GM21447 (cell line): Measurements from ENCODE around the gene PINLYP.
"Not testable (repeated sequence)": the region's sequence is repeated elsewhere in the genome, so short reads cannot be mapped to it uniquely, and the experiment has no call there.

ENCODE experiments used
- ATAC-seq: cut with Tn5 transposase; IDR thresholded peaks from one replicate; pipeline ENCODE4 v1.9.1; 2021; ENCODE audit not compliant: unreplicated experiment

The PINLYP gene

GRCh38 chr19:43575955-43576878, 616 bp downstream of the PINLYP start:
- no peak for ATAC-seq

- no peak for ATAC-seq
These were observed 3.2 kb downstream of the PINLYP start for GRCh38 chr19:43578787-43579186.

- ATAC-seq, result no peak
These were observed 5.9 kb downstream of the PINLYP start for GRCh38 chr19:43581467-43581866.

GRCh38 chr19:43582495-43582894, 6.9 kb downstream of the PINLYP start:
- no peak for ATAC-seq

- ATAC-seq, result no peak
These were observed 8.9 kb downstream of the PINLYP start for GRCh38 chr19:43584484-43584883.

GRCh38 chr19:43586346-43586745, 10.7 kb downstream of the PINLYP start:
- ATAC-seq, result no peak

GRCh38 chr19:43587029-43587428, 11.4 kb downstream of the PINLYP start:
- not testable (repeated sequence) for ATAC-seq

- no peak for ATAC-seq
These were observed 13.7 kb downstream of the PINLYP start for GRCh38 chr19:43589277-43589676.

- ATAC-seq, result no peak
These were observed 14.1 kb downstream of the PINLYP start for GRCh38 chr19:43589678-43590077.

- no peak for ATAC-seq
These were observed 16.5 kb downstream of the PINLYP start for GRCh38 chr19:43591904-43592772.

GRCh38 chr19:43592800-43593350, 17.3 kb downstream of the PINLYP start:
- no peak for ATAC-seq

- ATAC-seq, result no peak
These were observed 18.6 kb downstream of the PINLYP start for GRCh38 chr19:43594081-43594697.

- no peak for ATAC-seq
These were observed 19.4 kb downstream of the PINLYP start for GRCh38 chr19:43594710-43595604.

- peak; percentile 10 for ATAC-seq
These were observed 20.0 kb downstream of the PINLYP start for GRCh38 chr19:43595605-43595998.

GRCh38 chr19:43595999-43596841, 20.6 kb downstream of the PINLYP start, which contains the start of the genes IRGQ and ZNF576:
TSS of gene IRGQ (minus strand) at chr19:43596134. CDS start at chr19:43595338, 796 bp downstream.
TSS of gene ZNF576 (plus strand) at chr19:43596595. CDS start at chr19:43597109, 514 bp downstream.
- ATAC-seq, result peak; percentile 80

GRCh38 chr19:43596842-43597461, 21.4 kb downstream of the PINLYP start:
- no peak for ATAC-seq

- no peak for ATAC-seq
These were observed 22.3 kb downstream of the PINLYP start for GRCh38 chr19:43597876-43598275.

- ATAC-seq, result no peak
These were observed 23.0 kb downstream of the PINLYP start for GRCh38 chr19:43598445-43599240.
